Measurements from ENCODE around the gene DHX57. TPM values are rescaled to one million over a fixed set of nuclear protein-coding genes. Genes with fewer than 3 reads are reported as not detected.
"Not testable (repeated sequence)": the region's sequence is repeated elsewhere in the genome, so short reads cannot be mapped to it uniquely, and the experiment has no call there.

DHX57 gene
- total RNA-seq, 1 donor from 2014 or later, result 20.4 TPM

- peak overlapping the region; percentile 36 for H3K4me3 Mint-ChIP-seq
- H3K36me3 Mint-ChIP-seq (ENCODE audit: low read depth), result peaks cover 29% of the 10 kb centered on the region
- ATAC-seq (ENCODE audit: low read depth) (peak; percentile 50), DNase-seq (no peak)
- intact Hi-C loops (cut with micrococcal nuclease), result no loop called here
- no peaks in the 10 kb centered on the region for H3K4me1 Mint-ChIP-seq
- no peaks in the 10 kb centered on the region for H3K9me3 Mint-ChIP-seq
- H3K27ac Mint-ChIP-seq, result peak overlapping the region; percentile 35
- no peak for TF ChIP-seq CTCF (IDR thresholded peaks at IDR 0.05)
- POLR2A ChIA-PET, result interaction anchor here (0.7 to 2.7 kb wide), 4 partner anchors 28 to 544 kb away, joined by 3 to 29 read pairs (median 4); partner anchors contain the start of genes GEMIN6 and SRSF7
- H3K27me3 Mint-ChIP-seq, result no peaks in the 10 kb centered on the region
- CTCF ChIA-PET, result no interaction called here
Measured at GRCh38 chr2:38806015-38806732, 69.6 kb downstream of the DHX57 start.

GRCh38 chr2:38797953-38798352 lies 77.8 kb downstream of the DHX57 start:
- H3K27ac Mint-ChIP-seq, result no peak overlapping the region
- POLR2A ChIA-PET, result no interaction called here
- CTCF ChIA-PET, result interaction anchor here (0.6 kb wide), 1 partner anchor 18 kb away, joined by 3 read pairs; no protein-coding TSS in a partner anchor

GRCh38 chr2:38797250-38797676 lies 78.5 kb downstream of the DHX57 start:
- H3K4me3 Mint-ChIP-seq, result no peak overlapping the region
- no peaks in the 10 kb centered on the region for H3K27me3 Mint-ChIP-seq
- no peak for ATAC-seq (ENCODE audit: low read depth)
- H3K36me3 Mint-ChIP-seq (ENCODE audit: low read depth), result peaks cover 31% of the 10 kb centered on the region
- H3K9me3 Mint-ChIP-seq, result no peaks in the 10 kb centered on the region
- ChIA-PET POLR2A (no interaction called here), CTCF (interaction anchor here (0.6 kb wide), 1 partner anchor 17 kb away, joined by 3 read pairs; no protein-coding TSS in a partner anchor)
- DNase-seq, result no peak
- no peak for TF ChIP-seq CTCF (IDR thresholded peaks at IDR 0.05)
- intact Hi-C loops (cut with micrococcal nuclease), result no loop called here
- H3K4me1 Mint-ChIP-seq, result no peaks in the 10 kb centered on the region
- no peak overlapping the region for H3K27ac Mint-ChIP-seq

More at GRCh38 chr2:38797953-38798352, 77.8 kb downstream of the DHX57 start:
- no peak for TF ChIP-seq CTCF (IDR thresholded peaks at IDR 0.05)
- ATAC-seq (ENCODE audit: low read depth) (no peak), DNase-seq (no peak)
- Mint-ChIP-seq H3K9me3 (no peaks in the 10 kb centered on the region), H3K27me3 (no peaks in the 10 kb centered on the region), H3K4me1 (no peaks in the 10 kb centered on the region), H3K4me3 (no peak overlapping the region), H3K36me3 (ENCODE audit: low read depth) (peaks cover 38% of the 10 kb centered on the region)
- intact Hi-C loops (cut with micrococcal nuclease), result no loop called here

- ATAC-seq (ENCODE audit: low read depth); CTCF ChIA-PET; H3K27me3 Mint-ChIP-seq; H3K4me1 Mint-ChIP-seq; H3K27ac Mint-ChIP-seq; H3K4me3 Mint-ChIP-seq; DNase-seq; POLR2A ChIA-PET; H3K9me3 Mint-ChIP-seq; intact Hi-C loops (cut with micrococcal nuclease): not testable (repeated sequence)
- peaks cover 20% of the 10 kb centered on the region for H3K36me3 Mint-ChIP-seq (ENCODE audit: low read depth)
Measured at GRCh38 chr2:38795016-38795415, 80.7 kb downstream of the DHX57 start.

GRCh38 chr2:38794235-38794946 lies 81.3 kb downstream of the DHX57 start:
- Mint-ChIP-seq H3K27ac (no peak overlapping the region), H3K36me3 (ENCODE audit: low read depth) (peaks cover 20% of the 10 kb centered on the region), H3K27me3 (no peaks in the 10 kb centered on the region), H3K4me3 (no peak overlapping the region), H3K9me3 (no peaks in the 10 kb centered on the region), H3K4me1 (peaks cover 5% of the 10 kb centered on the region)
- intact Hi-C loops (cut with micrococcal nuclease), result no loop called here
- ChIA-PET POLR2A (interaction anchor here (0.6 kb wide), 1 partner anchor 469 kb away, joined by 4 read pairs; no protein-coding TSS in a partner anchor), CTCF (no interaction called here)
- TF ChIP-seq CTCF (IDR thresholded peaks at IDR 0.05), result no peak
- DNase-seq, result no peak
- no peak for ATAC-seq (ENCODE audit: low read depth)

Measured in activated B cell treated with CpG ODN at 0.5 μM for 24 hours (primary cell).